ACC112 (cell line): ENCODE data around the gene SLC1A2.

Source experiments
- H2AFZ ChIP-seq: fragments of 200-600 bp; sonication (generic); one replicate; pipeline ENCODE4 v1.6.0; 2017; ENCODE audit warnings: antibody characterized with exemption, low read length; ENCODE audit not compliant: unreplicated experiment
- H3K27ac ChIP-seq: fragments of 200-600 bp; sonication (generic); 2 replicates; pipeline ENCODE4 v1.5.1; 2014; ENCODE audit warnings: low read depth, mild to moderate bottlenecking, antibody characterized with exemption, low read length, moderate library complexity
- H3K27me3 ChIP-seq: fragments of 200-600 bp; sonication (generic); 2 replicates; pipeline ENCODE4 v1.6.1; 2014; ENCODE audit warnings: mild to moderate bottlenecking, antibody characterized with exemption, low read length, moderate library complexity, mixed read lengths; ENCODE audit not compliant: insufficient read depth
- H3K36me3 ChIP-seq: fragments of 200-600 bp; sonication (generic); 2 replicates; pipeline ENCODE4 v1.6.1; 2016; ENCODE audit warnings: mild to moderate bottlenecking, antibody characterized with exemption, low read length, moderate library complexity, mixed read lengths; ENCODE audit not compliant: insufficient read depth
- H3K4me1 ChIP-seq: fragments of 200-600 bp; sonication (generic); one replicate; pipeline ENCODE4 v1.6.1; 2016; ENCODE audit warnings: low read length, mixed read lengths; ENCODE audit not compliant: insufficient read depth, unreplicated experiment, control insufficient read depth
- H3K4me3 ChIP-seq: fragments of 200-600 bp; sonication (generic); 2 replicates; pipeline ENCODE4 v1.5.1; 2014; ENCODE audit warnings: mild to moderate bottlenecking, low read depth, low read length
- H3K79me2 ChIP-seq: fragments of 200-600 bp; sonication (generic); one replicate; pipeline ENCODE4 v1.6.0; 2016; ENCODE audit warnings: low read length; ENCODE audit not compliant: control insufficient read depth, unreplicated experiment, insufficient read depth

Gene SLC1A2

DNA sequence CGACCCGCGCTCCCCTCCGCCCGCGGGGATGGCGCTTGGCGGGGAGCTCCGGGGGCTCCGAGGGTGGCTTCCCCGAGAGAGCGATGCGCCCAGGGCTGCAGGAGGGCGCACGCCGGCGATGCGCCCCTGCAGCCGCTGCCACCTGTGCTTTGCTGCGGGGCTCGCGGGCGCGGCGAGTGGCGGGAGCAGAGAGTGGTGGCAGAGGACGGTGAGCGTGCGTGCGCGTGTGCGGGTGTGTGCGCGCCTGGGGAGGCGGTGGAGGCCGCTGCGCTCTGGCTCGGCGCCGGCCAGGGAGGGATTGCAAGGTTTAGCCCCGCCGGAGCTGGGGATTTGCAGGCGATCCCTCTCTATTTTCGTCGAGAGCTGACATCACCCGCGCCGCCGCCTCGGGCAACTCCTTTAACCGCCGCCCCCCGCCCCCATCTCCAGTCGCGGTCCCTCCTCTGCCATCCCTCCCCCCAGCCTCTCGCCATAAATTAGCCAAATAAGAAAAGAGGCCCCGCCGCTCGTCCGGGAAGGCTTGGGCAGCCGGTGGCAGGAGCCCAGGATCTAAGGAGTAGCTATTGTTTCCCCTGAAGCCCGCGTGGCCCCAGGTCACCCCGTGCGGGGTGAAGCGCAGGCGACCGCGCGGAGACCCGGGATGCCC, at the start of gene SLC1A2:
Gene SLC1A2, minus strand, starts transcription at position 375 of the 646 bp plus-strand sequence. CDS start 592 bp downstream, outside the sequence.
- Histone ChIP-seq H3K79me2 (no peaks in the 10 kb centered on the region), H2AFZ (no peak within 1 kb of the TSS), H3K27me3 (peaks cover 100% of the 10 kb centered on the region), H3K36me3 (no peaks in the 10 kb centered on the region), H3K27ac (no peak within 1 kb of the TSS), H3K4me1 (no peaks in the 10 kb centered on the region), H3K4me3 (peak within 1 kb of the TSS; percentile 71)

GRCh38 chr11:35466058-35466457, 46.7 kb upstream of the SLC1A2 start:
- Histone ChIP-seq H3K79me2 (no peaks in the 10 kb centered on the region), H3K4me1 (peaks cover 9% of the 10 kb centered on the region), H3K27ac (no peak overlapping the region), H2AFZ (no peak overlapping the region), H3K4me3 (no peak overlapping the region), H3K27me3 (no peaks in the 10 kb centered on the region), H3K36me3 (no peaks in the 10 kb centered on the region)

DNA sequence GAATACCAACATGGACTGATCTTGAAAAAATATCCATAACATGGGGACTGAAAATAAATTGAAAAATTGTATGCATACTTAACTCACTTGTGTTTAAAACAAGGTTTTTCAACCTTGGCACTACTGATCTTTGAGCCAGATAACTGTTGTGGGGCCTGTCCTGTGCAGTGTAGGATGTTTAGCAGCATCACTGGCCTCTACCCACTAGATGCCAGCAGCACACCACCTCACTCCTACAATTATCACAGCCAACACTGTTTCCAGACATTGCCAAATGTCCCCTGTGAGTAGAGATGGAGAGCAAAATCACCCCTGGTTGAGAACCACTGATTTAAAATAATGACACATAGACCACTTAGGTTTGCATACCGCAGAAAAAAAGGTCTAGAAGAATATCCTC, 45.0 kb upstream of the SLC1A2 start:
- Histone ChIP-seq H3K27ac (no peak overlapping the region), H3K4me3 (no peak overlapping the region), H3K79me2 (no peaks in the 10 kb centered on the region), H3K36me3 (no peaks in the 10 kb centered on the region), H3K4me1 (peaks cover 9% of the 10 kb centered on the region), H2AFZ (no peak overlapping the region), H3K27me3 (0 out of 2 replicates have a peak, but pooled peaks cover under 1% of the 10 kb centered on the region)

- Histone ChIP-seq H2AFZ (no peak overlapping the region), H3K27me3 (peaks cover 10% of the 10 kb centered on the region; the same call in 1 of the 2 replicates), H3K36me3 (no peaks in the 10 kb centered on the region), H3K4me3 (no peak overlapping the region), H3K4me1 (peaks cover 9% of the 10 kb centered on the region), H3K79me2 (no peaks in the 10 kb centered on the region), H3K27ac (no peak overlapping the region)
These were observed 44.0 kb upstream of the SLC1A2 start for GRCh38 chr11:35463331-35463751.

DNA sequence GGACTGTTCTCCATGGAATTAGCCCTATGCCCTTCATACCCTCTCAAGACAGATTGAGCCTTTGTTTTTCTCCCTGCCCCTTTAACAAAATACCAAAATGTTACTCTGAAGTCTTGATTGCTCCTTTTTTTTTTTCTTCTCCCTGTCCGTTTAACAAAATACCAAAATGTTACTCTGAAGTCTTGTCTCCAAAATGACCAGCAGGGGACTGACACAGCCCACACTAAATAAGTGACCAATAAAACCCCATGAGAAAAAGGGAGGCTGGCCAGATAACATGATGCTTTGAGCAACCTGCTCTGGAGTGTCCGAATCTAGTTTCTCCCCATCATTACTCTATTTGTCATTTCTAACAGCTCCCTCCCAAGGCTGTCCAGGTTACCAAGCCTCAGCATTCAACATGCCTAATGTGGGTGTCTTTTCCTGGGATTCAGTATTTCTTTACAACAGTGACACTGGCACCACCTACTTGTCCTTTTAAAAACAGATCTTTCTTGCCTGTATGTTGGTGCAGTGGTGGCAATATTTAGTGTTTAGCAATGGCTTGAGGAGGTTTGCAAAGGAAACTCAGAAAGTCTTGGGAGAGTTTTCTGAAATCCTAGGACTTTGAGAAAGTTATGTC, 42.7 kb upstream of the SLC1A2 start:
- H3K4me3 ChIP-seq = no peak overlapping the region
- no peak overlapping the region for H2AFZ ChIP-seq
- H3K79me2 ChIP-seq = no peaks in the 10 kb centered on the region
- H3K36me3 ChIP-seq = no peaks in the 10 kb centered on the region
- H3K27me3 ChIP-seq = peaks cover 19% of the 10 kb centered on the region
- peaks cover 9% of the 10 kb centered on the region for H3K4me1 ChIP-seq
- H3K27ac ChIP-seq = no peak overlapping the region

GRCh38 chr11:35459489-35459888, 40.1 kb upstream of the SLC1A2 start:
- Histone ChIP-seq H3K27ac (no peak overlapping the region), H3K36me3 (no peaks in the 10 kb centered on the region), H3K79me2 (no peaks in the 10 kb centered on the region), H2AFZ (no peak overlapping the region), H3K4me3 (no peak overlapping the region), H3K27me3 (peaks cover 27% of the 10 kb centered on the region), H3K4me1 (no peaks in the 10 kb centered on the region)

GRCh38 chr11:35458846-35459245, 39.5 kb upstream of the SLC1A2 start:
- Histone ChIP-seq H2AFZ (no peak overlapping the region), H3K4me3 (no peak overlapping the region), H3K4me1 (no peaks in the 10 kb centered on the region), H3K79me2 (no peaks in the 10 kb centered on the region), H3K27ac (no peak overlapping the region), H3K27me3 (peaks cover 32% of the 10 kb centered on the region), H3K36me3 (no peaks in the 10 kb centered on the region)

- Histone ChIP-seq H3K27me3 (peaks cover 48% of the 10 kb centered on the region), H2AFZ (no peak overlapping the region)
These were observed 35.0 kb upstream of the SLC1A2 start for GRCh38 chr11:35454362-35454761.

GRCh38 chr11:35436581-35437250, 17.4 kb upstream of the SLC1A2 start:
- H3K27ac ChIP-seq = no peak overlapping the region
- no peaks in the 10 kb centered on the region for H3K4me1 ChIP-seq
- H3K27me3 ChIP-seq = peaks cover 50% of the 10 kb centered on the region
- no peak overlapping the region for H3K4me3 ChIP-seq
- H3K79me2 ChIP-seq = no peaks in the 10 kb centered on the region
- H2AFZ ChIP-seq = no peak overlapping the region
- H3K36me3 ChIP-seq = 0 out of 2 replicates have a peak, but pooled peaks cover 4% of the 10 kb centered on the region

More at GRCh38 chr11:35454362-35454761, 35.0 kb upstream of the SLC1A2 start:
- no peaks in the 10 kb centered on the region for H3K79me2 ChIP-seq
- no peak overlapping the region for H3K4me3 ChIP-seq
- no peak overlapping the region for H3K27ac ChIP-seq
- no peaks in the 10 kb centered on the region for H3K4me1 ChIP-seq
- peaks cover 7% of the 10 kb centered on the region; the same call in 1 of the 2 replicates for H3K36me3 ChIP-seq

GRCh38 chr11:35433588-35433987, 14.2 kb upstream of the SLC1A2 start:
- no peak overlapping the region for H2AFZ ChIP-seq
- peaks cover 47% of the 10 kb centered on the region for H3K27me3 ChIP-seq

More at GRCh38 chr11:35433588-35433987, 14.2 kb upstream of the SLC1A2 start:
- no peaks in the 10 kb centered on the region for H3K79me2 ChIP-seq
- H3K4me3 ChIP-seq = no peak overlapping the region
- no peak overlapping the region for H3K27ac ChIP-seq
- H3K36me3 ChIP-seq = 0 out of 2 replicates have a peak, but pooled peaks cover 5% of the 10 kb centered on the region
- H3K4me1 ChIP-seq = no peaks in the 10 kb centered on the region
